Neutrophil (primary cell): Measurements from ENCODE around the gene NPAS2.

Source experiments
- H3K27ac ChIP-seq: fragments of 200-600 bp; sonication (generic); 2 replicates; pipeline ENCODE4 v1.5.1; 2016; ENCODE audit warnings: mild to moderate bottlenecking, moderate library complexity
- H3K27me3 ChIP-seq: fragments of 200-600 bp; sonication (generic); 2 replicates; pipeline ENCODE4 v1.6.0; 2016; ENCODE audit warnings: mild to moderate bottlenecking
- H3K36me3 ChIP-seq: fragments of 200-600 bp; sonication (generic); 2 replicates; pipeline ENCODE4 v1.5.1; 2017
- H3K4me1 ChIP-seq, 2 experiments: fragments of 200-600 bp in 1 of 2; sonication (generic) in 1 of 2; 1 replicate in 1 of 2; 2 replicates in 1 of 2; pipeline versions ENCODE4 v1.5.1 to v1.6.1; 2013 to 2016; ENCODE audit warnings: low read depth in 1 of 2, low read length in 1 of 2, mild to moderate bottlenecking in 1 of 2, moderate library complexity in 1 of 2; ENCODE audit not compliant: control insufficient read depth in 1 of 2, insufficient read depth in 1 of 2
- H3K4me3 ChIP-seq, 2 experiments: fragments of 200-600 bp in 1 of 2; sonication (generic) in 1 of 2; 1 replicate in 1 of 2; 2 replicates in 1 of 2; pipeline ENCODE4 v1.5.1; 2013 to 2016; ENCODE audit warnings: low read depth in 1 of 2, low read length in 1 of 2, mild to moderate bottlenecking in 1 of 2, moderate library complexity in 1 of 2
- H3K9me3 ChIP-seq: fragments of 200-600 bp; sonication (generic); 2 replicates; pipeline ENCODE4 v1.5.1; 2016
- TF ChIP-seq, protein P1 (sequence below): fragments of 200-600 bp; sonication (generic); IDR thresholded peaks from 2 replicates; pipeline ENCODE4 v1.5.1; 2016; ENCODE audit warnings: antibody characterized with exemption

NPAS2 gene

DNA sequence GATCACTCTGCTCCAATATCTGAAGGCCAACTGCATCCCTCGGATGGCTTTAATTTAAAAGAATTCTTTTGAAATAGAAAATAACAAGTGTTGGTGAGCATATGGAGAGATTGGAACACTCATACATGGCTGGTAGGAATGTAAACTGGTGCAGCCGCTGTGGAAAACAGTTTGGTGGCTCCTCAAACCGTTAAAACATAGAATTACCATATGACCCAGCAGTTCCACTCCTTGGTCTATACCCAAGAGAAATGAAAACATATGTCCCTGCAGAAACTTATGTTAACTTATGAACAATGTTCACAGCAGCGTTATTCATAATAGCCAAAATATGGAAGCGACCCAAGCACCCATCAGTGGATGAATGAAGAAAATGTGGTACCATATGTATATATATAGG is 60.1 kb downstream of the NPAS2 start:
- Histone ChIP-seq H3K27me3 (peaks cover 4% of the 10 kb centered on the region), H3K27ac (no peak overlapping the region), H3K4me3 (no peak overlapping the region), H3K4me1 (no peaks in the 10 kb centered on the region), H3K9me3 (no peaks in the 10 kb centered on the region), H3K36me3 (no peaks in the 10 kb centered on the region)
- TF ChIP-seq, protein P1, sequence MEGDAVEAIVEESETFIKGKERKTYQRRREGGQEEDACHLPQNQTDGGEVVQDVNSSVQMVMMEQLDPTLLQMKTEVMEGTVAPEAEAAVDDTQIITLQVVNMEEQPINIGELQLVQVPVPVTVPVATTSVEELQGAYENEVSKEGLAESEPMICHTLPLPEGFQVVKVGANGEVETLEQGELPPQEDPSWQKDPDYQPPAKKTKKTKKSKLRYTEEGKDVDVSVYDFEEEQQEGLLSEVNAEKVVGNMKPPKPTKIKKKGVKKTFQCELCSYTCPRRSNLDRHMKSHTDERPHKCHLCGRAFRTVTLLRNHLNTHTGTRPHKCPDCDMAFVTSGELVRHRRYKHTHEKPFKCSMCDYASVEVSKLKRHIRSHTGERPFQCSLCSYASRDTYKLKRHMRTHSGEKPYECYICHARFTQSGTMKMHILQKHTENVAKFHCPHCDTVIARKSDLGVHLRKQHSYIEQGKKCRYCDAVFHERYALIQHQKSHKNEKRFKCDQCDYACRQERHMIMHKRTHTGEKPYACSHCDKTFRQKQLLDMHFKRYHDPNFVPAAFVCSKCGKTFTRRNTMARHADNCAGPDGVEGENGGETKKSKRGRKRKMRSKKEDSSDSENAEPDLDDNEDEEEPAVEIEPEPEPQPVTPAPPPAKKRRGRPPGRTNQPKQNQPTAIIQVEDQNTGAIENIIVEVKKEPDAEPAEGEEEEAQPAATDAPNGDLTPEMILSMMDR: no peak

DNA sequence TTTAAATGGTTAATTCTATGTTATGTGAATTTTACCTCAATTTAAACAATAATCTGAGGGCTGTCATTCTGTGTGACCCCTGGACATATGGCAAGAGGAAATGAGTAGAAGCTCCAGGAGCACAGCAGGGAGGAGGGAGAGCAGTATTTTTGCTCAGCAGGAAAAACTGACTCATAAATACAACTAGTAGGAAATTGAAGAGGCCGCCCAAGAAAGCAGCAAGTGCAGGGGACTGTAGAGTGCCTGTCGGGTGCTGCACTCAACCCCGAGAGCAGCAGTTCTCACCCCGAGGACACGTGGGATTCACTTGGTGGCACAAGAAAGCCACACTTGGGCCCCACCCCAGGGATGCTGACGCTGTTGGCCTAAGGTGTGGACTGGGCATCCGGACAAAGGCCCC is 60.8 kb downstream of the NPAS2 start:
- no peaks in the 10 kb centered on the region for H3K36me3 ChIP-seq
- no peak overlapping the region for H3K27ac ChIP-seq
- H3K27me3 ChIP-seq: peaks cover 4% of the 10 kb centered on the region
- H3K4me1 ChIP-seq: no peaks in the 10 kb centered on the region
- TF ChIP-seq, protein P1: no peak
- no peaks in the 10 kb centered on the region for H3K9me3 ChIP-seq
- H3K4me3 ChIP-seq: no peak overlapping the region

DNA sequence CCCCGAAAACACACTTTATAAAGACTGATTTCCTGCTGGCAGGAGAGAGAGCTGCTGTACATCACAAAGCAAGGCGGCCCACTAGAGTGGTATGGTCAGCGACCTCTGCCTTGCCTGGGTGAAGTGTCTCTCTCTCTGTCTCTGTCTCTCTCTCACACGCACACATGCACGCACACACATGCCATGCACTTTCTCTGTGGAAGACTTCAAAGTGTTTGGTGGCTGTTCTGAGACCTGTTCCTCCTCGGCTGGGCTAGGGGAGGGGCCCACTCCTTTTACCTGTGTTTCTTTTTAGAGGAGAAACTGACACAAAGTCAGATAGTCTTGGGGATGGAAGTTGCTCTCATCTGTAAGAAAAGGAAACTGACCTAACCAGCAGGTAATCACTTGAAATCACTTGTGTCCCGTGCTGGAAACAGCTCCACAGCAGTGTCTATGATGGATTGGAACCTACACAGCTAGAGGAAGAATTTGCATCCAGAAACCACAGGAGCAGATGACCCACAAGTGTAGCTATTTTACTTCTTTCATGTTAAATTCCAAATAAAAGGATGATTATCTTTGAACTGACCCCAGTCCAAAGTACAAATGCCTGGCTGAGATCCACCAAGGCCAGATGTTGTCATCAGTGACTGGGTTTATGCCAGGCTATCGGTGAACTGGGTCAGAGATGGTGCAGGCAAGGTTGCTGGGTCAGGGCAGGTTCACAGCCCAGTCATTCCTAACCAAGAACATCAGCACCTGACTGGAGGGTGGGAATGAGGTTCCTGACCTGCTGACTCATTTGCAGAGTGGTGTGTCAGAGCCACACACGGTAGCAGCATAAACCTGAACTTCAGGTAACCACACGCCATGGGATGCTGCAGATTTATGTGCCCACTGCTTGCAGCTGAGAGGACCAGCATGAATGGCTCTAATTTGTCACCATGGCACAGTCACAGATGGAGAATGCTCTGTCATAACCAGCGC is 63.0 kb downstream of the NPAS2 start:
- TF ChIP-seq, protein P1: no peak
- H3K4me3 ChIP-seq: no peak overlapping the region
- H3K36me3 ChIP-seq: no peaks in the 10 kb centered on the region
- no peaks in the 10 kb centered on the region for H3K4me1 ChIP-seq
- H3K9me3 ChIP-seq: no peaks in the 10 kb centered on the region
- no peak overlapping the region for H3K27ac ChIP-seq
- H3K27me3 ChIP-seq: peaks cover 4% of the 10 kb centered on the region

DNA sequence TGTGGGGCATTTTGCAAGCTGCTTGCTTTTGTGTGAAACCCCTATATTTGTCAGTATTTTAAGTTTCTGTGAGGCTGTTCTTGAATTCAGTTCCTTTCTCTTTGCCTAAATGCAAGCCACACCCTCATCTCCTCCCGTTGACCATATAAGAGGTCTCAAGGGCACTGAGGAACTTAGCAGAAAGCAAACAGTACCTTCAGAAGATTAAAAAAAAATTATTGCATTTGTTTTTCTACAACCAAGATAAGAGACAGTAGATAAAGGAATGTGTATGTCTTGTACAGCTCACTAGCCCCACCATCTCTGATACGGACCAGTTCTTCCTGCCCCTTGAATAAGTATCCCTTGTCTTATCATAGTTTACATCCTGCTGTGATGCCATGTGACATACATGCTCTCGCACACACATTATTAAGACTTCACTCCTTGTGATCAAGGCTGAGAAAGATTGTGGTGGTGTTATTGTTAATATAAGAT is 64.2 kb downstream of the NPAS2 start:
- TF ChIP-seq, protein P1: no peak

DNA sequence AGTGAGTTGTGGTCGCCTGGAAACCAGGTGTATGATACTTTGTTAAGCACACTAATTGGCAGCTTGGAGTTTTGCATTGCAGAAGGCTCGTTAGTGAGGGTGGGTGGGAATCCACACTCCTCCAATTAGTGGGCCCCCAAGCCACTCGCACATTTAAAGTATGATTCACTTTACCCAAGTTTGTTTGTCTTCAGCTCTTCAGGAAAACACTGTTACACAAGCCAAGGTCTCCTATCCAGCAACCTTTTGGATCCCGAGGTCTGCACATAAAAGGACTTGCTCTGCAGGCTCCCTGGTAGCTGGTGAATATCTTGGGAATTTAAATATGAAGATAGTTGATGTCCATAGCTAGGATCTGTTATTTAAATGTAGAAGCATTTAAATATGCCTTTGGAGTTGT is 66.1 kb downstream of the NPAS2 start:
- H3K9me3 ChIP-seq: no peaks in the 10 kb centered on the region

More for the DNA sequence above, 64.2 kb downstream of the NPAS2 start:
- H3K9me3 ChIP-seq: no peaks in the 10 kb centered on the region
- H3K27ac ChIP-seq: no peak overlapping the region
- no peaks in the 10 kb centered on the region for H3K36me3 ChIP-seq
- H3K4me3 ChIP-seq: no peak overlapping the region
- peaks cover 4% of the 10 kb centered on the region for H3K27me3 ChIP-seq
- no peaks in the 10 kb centered on the region for H3K4me1 ChIP-seq

More for the DNA sequence above, 66.1 kb downstream of the NPAS2 start:
- no peak overlapping the region for H3K27ac ChIP-seq
- no peaks in the 10 kb centered on the region for H3K4me1 ChIP-seq
- no peaks in the 10 kb centered on the region for H3K36me3 ChIP-seq
- peaks cover 4% of the 10 kb centered on the region for H3K27me3 ChIP-seq
- H3K4me3 ChIP-seq: no peak overlapping the region
- TF ChIP-seq, protein P1: no peak
